T-cell (primary cell): ENCODE data around the gene FAM83C. TPM values are rescaled to one million over a fixed set of nuclear protein-coding genes. Genes with fewer than 3 reads are reported as not detected.

Experiments
- ATAC-seq, 4 experiments: fragments of 200-7000 bp in 3 of 4; fragments of 150-1000 bp in 1 of 4; cut with Tn5 transposase; replicated peaks in 1 of 4; 1 replicate in 3 of 4; 2 replicates in 1 of 4; pipeline ENCODE4 v1.10.0; 2021; ENCODE audit warnings: moderate library complexity in 3 of 4, mild to moderate bottlenecking in 2 of 4, moderate number of reproducible peaks in 1 of 4
- CTCF ChIA-PET, 2 donors: fragments of 300-600 bp; sonication (Branson Sonifier 250); formaldehyde crosslinking; loops; one replicate each; lab custom pipeline; 2022; ENCODE audit warnings: antibody characterized with exemption in 2 of 2; lab: Charles Lee
- POLR2A ChIA-PET, 2 donors: fragments of 300-600 bp; sonication (Branson Sonifier 250); formaldehyde crosslinking; loops; one replicate each; lab custom pipeline; 2022; ENCODE audit warnings: antibody characterized with exemption in 2 of 2; lab: Charles Lee
- DNase-seq, 35 experiments: peaks; one replicate each; pipeline versions ENCODE4 v3.0.0 to v3.0.0-alpha.2; 2013 to 2023
- H3K27ac ChIP-seq: one replicate; pipeline ENCODE4 v1.5.1; 2013; ENCODE audit warnings: low read length
- H3K27me3 ChIP-seq, 2 experiments: replicated peaks in 1 of 2; 1 replicate in 1 of 2; 2 replicates in 1 of 2; pipeline versions ENCODE4 v1.6.1 to v1.7.0; 2013; ENCODE audit warnings: low read length in 1 of 2, mixed read lengths in 1 of 2; ENCODE audit not compliant: control insufficient read depth in 2 of 2, insufficient read depth in 2 of 2; ENCODE audit errors: extremely low read depth in 1 of 2
- H3K36me3 ChIP-seq, 2 donors: 1 replicate in 1 of 2; 2 replicates in 1 of 2; pipeline versions ENCODE4 v1.6.1 to v1.7.0; 2013; ENCODE audit warnings: low read length in 1 of 2; ENCODE audit not compliant: control insufficient read depth in 2 of 2, insufficient read depth in 1 of 2; ENCODE audit errors: extremely low read depth in 1 of 2
- H3K4me1 ChIP-seq, 2 experiments: 1 replicate in 1 of 2; 2 replicates in 1 of 2; pipeline versions ENCODE4 v1.6.1 to v1.7.0; 2013; ENCODE audit warnings: low read length in 2 of 2, mixed read lengths in 1 of 2; ENCODE audit not compliant: insufficient read depth in 2 of 2, control insufficient read depth in 1 of 2; ENCODE audit errors: extremely low read depth in 1 of 2
- H3K4me3 ChIP-seq, 2 donors: 1 replicate in 1 of 2; 2 replicates in 1 of 2; pipeline versions ENCODE4 v1.5.1 to v1.7.0; 2013; ENCODE audit warnings: mild to moderate bottlenecking in 2 of 2, low read length in 1 of 2, moderate library complexity in 1 of 2; ENCODE audit not compliant: control insufficient read depth in 1 of 2; ENCODE audit errors: extremely low read depth in 1 of 2
- H3K9me3 ChIP-seq: 2 replicates; pipeline ENCODE4 v1.7.0; 2013
- H3K27ac Mint-ChIP-seq, 2 donors: one replicate each; pipeline ENCODE4 v1.8.0; 2020 to 2021; ENCODE audit warnings: mild to moderate bottlenecking in 2 of 2, mixed read lengths in 2 of 2
- H3K27me3 Mint-ChIP-seq, 2 donors: one replicate each; pipeline ENCODE4 v1.8.0; 2021 to 2022; ENCODE audit warnings: mixed read lengths in 2 of 2
- H3K36me3 Mint-ChIP-seq: one replicate; pipeline ENCODE4 v1.8.0; 2021; ENCODE audit warnings: mixed read lengths
- H3K4me1 Mint-ChIP-seq, 3 donors: one replicate each; pipeline ENCODE4 v1.8.0; 2020 to 2022; ENCODE audit warnings: mixed read lengths in 3 of 3, mild to moderate bottlenecking in 1 of 3
- H3K4me3 Mint-ChIP-seq, 3 donors: one replicate each; pipeline ENCODE4 v1.8.0; 2020 to 2022; ENCODE audit warnings: mild to moderate bottlenecking in 3 of 3, mixed read lengths in 3 of 3, moderate library complexity in 3 of 3
- H3K9me3 Mint-ChIP-seq, 3 donors: one replicate each; pipeline ENCODE4 v1.8.0; 2020 to 2022; ENCODE audit warnings: mixed read lengths in 3 of 3
- WGBS: methylation state at CpG from one replicate; pipeline ENCODE4 v1.1.5; 2013; ENCODE audit warnings: missing lambda C conversion rate; ENCODE audit not compliant: insufficient coverage; 5-methylcytosine and 5-hydroxymethylcytosine counted together
- total RNA-seq, 35 experiments: library from RNA in 6 of 35; stranded (reverse) in 6 of 35; fragments of 120-200 nt in 1 of 35; gene quantifications; one replicate each; pipeline versions ENCODE4 v1.2.1 to v1.2.4 and lab custom pipeline; 2013 to 2026

Gene FAM83C
- total RNA-seq, 5 donors from 2014 or later (not counting 1 experiment from before 2014, with no cell fraction given) = 0.15 TPM; not detected in 4

GRCh38 chr20:35290887-35291417 lies 1.3 kb downstream of the FAM83C start:
- ChIA-PET POLR2A (no interaction called here), CTCF (interaction anchor here in 1 of 2 donors (0.5 to 0.6 kb wide), 2 partner anchors 196 to 1369 kb away, joined by 3 read pairs; no protein-coding TSS in a partner anchor)
- H3K27me3 Mint-ChIP-seq = peaks cover 4 to 12% of the 10 kb centered on the region in 2 donors
- no peak overlapping the region for H3K27ac ChIP-seq
- no peaks in the 10 kb centered on the region for H3K36me3 Mint-ChIP-seq
- no peak overlapping the region for H3K4me3 Mint-ChIP-seq
- no peak overlapping the region for H3K4me3 ChIP-seq
- no peaks in the 10 kb centered on the region for H3K4me1 ChIP-seq
- H3K27me3 ChIP-seq = peaks cover 0 to 28% of the 10 kb centered on the region in 2 experiments
- H3K36me3 ChIP-seq = no peaks in the 10 kb centered on the region
- peaks cover 1 to 4% (median 2%) of the 10 kb centered on the region in 3 donors for H3K4me1 Mint-ChIP-seq
- 89% methylated on average over 3 of the region's 7 CpGs for WGBS
- ATAC-seq = no peak
- H3K9me3 Mint-ChIP-seq = no peaks in the 10 kb centered on the region
- no peak overlapping the region for H3K27ac Mint-ChIP-seq
- H3K9me3 ChIP-seq = no peaks in the 10 kb centered on the region
- DNase-seq = no peak

- Histone ChIP-seq H3K9me3 (no peaks in the 10 kb centered on the region), H3K27ac (no peak overlapping the region), H3K27me3 (peaks cover 0 to 26% of the 10 kb centered on the region in 2 experiments), H3K4me3 (no peak overlapping the region), H3K36me3 (no peaks in the 10 kb centered on the region), H3K4me1 (peaks cover 0 to 1% of the 10 kb centered on the region in 2 experiments)
- CTCF ChIA-PET = interaction anchor here in 1 of 2 donors (0.5 to 0.6 kb wide), 3 partner anchors 147 to 1370 kb away, joined by 3 read pairs; no protein-coding TSS in a partner anchor
- no peak overlapping the region for H3K4me3 Mint-ChIP-seq
- H3K36me3 Mint-ChIP-seq = no peaks in the 10 kb centered on the region
- H3K9me3 Mint-ChIP-seq = no peaks in the 10 kb centered on the region
- POLR2A ChIA-PET = interaction anchor here in 1 of 2 donors (0.5 kb wide), 1 partner anchor 554 kb away, joined by 3 read pairs; no protein-coding TSS in a partner anchor
- H3K27me3 Mint-ChIP-seq = peaks cover 3 to 12% of the 10 kb centered on the region in 2 donors
- H3K27ac Mint-ChIP-seq = no peak overlapping the region
- WGBS = 78% methylated on average over 6 of the region's 7 CpGs
- DNase-seq = no peak
- no peak for ATAC-seq
- H3K4me1 Mint-ChIP-seq = peaks cover 7 to 10% (median 8%) of the 10 kb centered on the region in 3 donors
Observed at GRCh38 chr20:35290186-35290886, 1.9 kb downstream of the FAM83C start.

GRCh38 chr20:35288325-35289060 lies 3.7 kb downstream of the FAM83C start:
- Mint-ChIP-seq H3K4me3 (no peak overlapping the region), H3K9me3 (no peaks in the 10 kb centered on the region), H3K27me3 (peaks cover 0 to 8% of the 10 kb centered on the region in 2 donors), H3K27ac (no peak overlapping the region), H3K4me1 (peaks cover 19 to 24% (median 21%) of the 10 kb centered on the region in 3 donors), H3K36me3 (no peaks in the 10 kb centered on the region)
- Histone ChIP-seq H3K4me3 (no peak overlapping the region), H3K27ac (no peak overlapping the region), H3K27me3 (peaks cover 0 to 16% of the 10 kb centered on the region in 2 experiments), H3K9me3 (no peaks in the 10 kb centered on the region), H3K4me1 (peaks cover 5 to 19% of the 10 kb centered on the region in 2 experiments), H3K36me3 (no peaks in the 10 kb centered on the region)
- POLR2A ChIA-PET = no interaction called here
- DNase-seq = no peak
- CTCF ChIA-PET = interaction anchor here in 1 of 2 donors (0.7 kb wide), 1 partner anchor 14 kb away, joined by 4 read pairs; no protein-coding TSS in a partner anchor
- 82% methylated on average over 7 of the region's 19 CpGs for WGBS
- ATAC-seq = no peak

- Histone ChIP-seq H3K9me3 (no peaks in the 10 kb centered on the region), H3K36me3 (no peaks in the 10 kb centered on the region), H3K27ac (no peak overlapping the region), H3K4me1 (peaks cover 6 to 25% of the 10 kb centered on the region in 2 experiments), H3K4me3 (no peak overlapping the region), H3K27me3 (peaks cover 0 to 9% of the 10 kb centered on the region in 2 experiments)
- no peaks in the 10 kb centered on the region for H3K36me3 Mint-ChIP-seq
- no peak for ATAC-seq
- ChIA-PET POLR2A (no interaction called here), CTCF (no interaction called here)
- H3K27me3 Mint-ChIP-seq = peaks cover 0 to 4% of the 10 kb centered on the region in 2 donors
- no peak overlapping the region for H3K4me3 Mint-ChIP-seq
- H3K4me1 Mint-ChIP-seq = peaks cover 24 to 28% (median 25%) of the 10 kb centered on the region in 3 donors
- 89% methylated on average over 19 of the region's 28 CpGs for WGBS
- no peaks in the 10 kb centered on the region for H3K9me3 Mint-ChIP-seq
- DNase-seq = no peak
- no peak overlapping the region for H3K27ac Mint-ChIP-seq
Observed at GRCh38 chr20:35287509-35288324, 4.5 kb downstream of the FAM83C start.

DNA sequence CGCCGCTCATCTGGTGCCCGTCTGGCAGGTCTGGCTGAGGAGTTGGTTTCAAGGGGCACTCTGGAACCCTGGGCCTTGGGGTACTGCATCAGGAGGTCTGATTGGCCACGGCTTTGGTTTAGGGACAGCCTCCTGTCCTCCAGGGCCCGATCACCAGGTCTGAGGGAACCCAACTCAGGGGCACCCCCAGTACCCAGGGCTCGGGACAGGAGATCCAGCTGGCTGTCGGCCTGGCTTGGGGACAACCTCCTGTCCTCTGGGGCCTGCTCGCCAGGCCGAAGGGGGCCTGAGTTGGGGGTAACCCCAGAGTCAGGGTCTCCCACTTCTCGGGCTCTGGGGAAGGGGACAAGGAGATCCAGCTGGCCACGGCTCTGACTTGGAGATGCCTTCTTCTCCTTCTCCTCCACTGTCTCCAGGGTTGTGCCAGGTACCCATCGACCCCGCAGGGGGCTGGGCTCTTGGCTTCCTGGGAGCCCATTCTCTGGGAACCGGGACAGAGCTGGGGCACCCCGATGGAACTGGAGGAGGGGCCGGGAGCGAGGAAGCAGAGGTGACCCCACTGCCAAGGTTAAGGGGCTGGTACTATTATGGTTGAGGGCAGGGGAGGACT lies 5.2 kb downstream of the FAM83C start:
- H3K36me3 Mint-ChIP-seq = peaks cover 4% of the 10 kb centered on the region
- CTCF ChIA-PET = no interaction called here
- H3K27ac Mint-ChIP-seq = no peak overlapping the region

More for the DNA sequence above, 5.2 kb downstream of the FAM83C start:
- Histone ChIP-seq H3K4me1 (peaks cover 6 to 27% of the 10 kb centered on the region in 2 experiments), H3K36me3 (peaks cover 0 to 6% of the 10 kb centered on the region in 2 donors), H3K27me3 (peaks cover 0 to 6% of the 10 kb centered on the region in 2 experiments), H3K9me3 (no peaks in the 10 kb centered on the region), H3K4me3 (no peak overlapping the region), H3K27ac (no peak overlapping the region)
- ATAC-seq (no peak), DNase-seq (no peak)
- Mint-ChIP-seq H3K9me3 (no peaks in the 10 kb centered on the region), H3K27me3 (no peaks in the 10 kb centered on the region), H3K4me1 (peaks cover 28 to 29% (median 28%) of the 10 kb centered on the region in 3 donors), H3K4me3 (no peak overlapping the region)
- WGBS = 86% methylated on average over 16 of the region's 17 CpGs
- POLR2A ChIA-PET = no interaction called here
